Brain microvascular endothelial cell (primary cell): ENCODE results near the gene TNFRSF19.

Source experiments
- DNase-seq: peaks from one replicate; pipeline ENCODE4 v3.0.0-alpha.2; 2020
- H3K27ac ChIP-seq: fragments of 250-450 bp; sonication (Bioruptor Pico); 2 replicates; pipeline ENCODE4 v1.5.1; 2020; ENCODE audit warnings: mild to moderate bottlenecking, moderate library complexity
- H3K27me3 ChIP-seq: fragments of 250-450 bp; sonication (Bioruptor Pico); replicated peaks from 2 replicates; pipeline ENCODE4 v1.5.1; 2020; ENCODE audit warnings: mild to moderate bottlenecking
- H3K36me3 ChIP-seq: fragments of 250-450 bp; sonication (Bioruptor Pico); replicated peaks from 2 replicates; pipeline ENCODE4 v1.5.1; 2020; ENCODE audit warnings: mild to moderate bottlenecking
- H3K4me3 ChIP-seq: 2 replicates; pipeline ENCODE4 v1.5.1; 2011; ENCODE audit warnings: low read depth, mild to moderate bottlenecking, control low read depth, low read length, moderate library complexity
- CTCF ChIP-seq: IDR thresholded peaks from 2 replicates; pipeline ENCODE4 v1.5.1; 2011; ENCODE audit warnings: low read depth, mild to moderate bottlenecking, moderate library complexity, low read length, control low read depth, inconsistent platforms; ENCODE audit errors: missing control alignments
- in situ Hi-C: cut with HindIII; loops from 2 replicates; pipeline ENCODE4 v1.10.0; 2017; ENCODE audit warnings: low sequenced_read_pairs, low pct_ligation_motif_present

Gene TNFRSF19

GRCh38 chr13:23599083-23599925 lies 29.1 kb downstream of the TNFRSF19 start:
- no peak overlapping the region for H3K4me3 ChIP-seq
- no peaks in the 10 kb centered on the region for H3K36me3 ChIP-seq
- no peaks in the 10 kb centered on the region for H3K27me3 ChIP-seq
- TF ChIP-seq CTCF = peak; percentile 25
- DNase-seq = no peak
- H3K27ac ChIP-seq = no peak overlapping the region
- in situ Hi-C loops = no loop called here

- in situ Hi-C loops = no loop called here
- H3K27me3 ChIP-seq = no peaks in the 10 kb centered on the region
- no peaks in the 10 kb centered on the region for H3K36me3 ChIP-seq
- H3K27ac ChIP-seq = no peak overlapping the region
- DNase-seq = no peak
- no peak overlapping the region for H3K4me3 ChIP-seq
- no peak for TF ChIP-seq CTCF
These were observed 29.9 kb downstream of the TNFRSF19 start for GRCh38 chr13:23600100-23600499.

GRCh38 chr13:23600534-23600933 lies 30.3 kb downstream of the TNFRSF19 start:
- Histone ChIP-seq H3K27me3 (no peaks in the 10 kb centered on the region), H3K4me3 (no peak overlapping the region), H3K36me3 (no peaks in the 10 kb centered on the region), H3K27ac (no peak overlapping the region)
- in situ Hi-C loops = no loop called here
- no peak for DNase-seq
- TF ChIP-seq CTCF = no peak

- in situ Hi-C loops = no loop called here
- no peak overlapping the region for H3K27ac ChIP-seq
These were observed 35.6 kb downstream of the TNFRSF19 start for GRCh38 chr13:23605831-23606230.

GRCh38 chr13:23608138-23608537 lies 37.9 kb downstream of the TNFRSF19 start:
- Histone ChIP-seq H3K4me3 (no peak overlapping the region), H3K27me3 (no peaks in the 10 kb centered on the region), H3K27ac (peak overlapping the region; percentile 71), H3K36me3 (no peaks in the 10 kb centered on the region)
- in situ Hi-C loops = no loop called here
- no peak for DNase-seq
- no peak for TF ChIP-seq CTCF

More at GRCh38 chr13:23605831-23606230, 35.6 kb downstream of the TNFRSF19 start:
- no peak for DNase-seq
- Histone ChIP-seq H3K36me3 (no peaks in the 10 kb centered on the region), H3K4me3 (no peak overlapping the region), H3K27me3 (no peaks in the 10 kb centered on the region)
- TF ChIP-seq CTCF = no peak
